ENCODE data around the gene BZW1.
A peak's percentile ranks its signal among the peaks of the same experiment; 100 is the strongest.

BZW1 gene

DNA sequence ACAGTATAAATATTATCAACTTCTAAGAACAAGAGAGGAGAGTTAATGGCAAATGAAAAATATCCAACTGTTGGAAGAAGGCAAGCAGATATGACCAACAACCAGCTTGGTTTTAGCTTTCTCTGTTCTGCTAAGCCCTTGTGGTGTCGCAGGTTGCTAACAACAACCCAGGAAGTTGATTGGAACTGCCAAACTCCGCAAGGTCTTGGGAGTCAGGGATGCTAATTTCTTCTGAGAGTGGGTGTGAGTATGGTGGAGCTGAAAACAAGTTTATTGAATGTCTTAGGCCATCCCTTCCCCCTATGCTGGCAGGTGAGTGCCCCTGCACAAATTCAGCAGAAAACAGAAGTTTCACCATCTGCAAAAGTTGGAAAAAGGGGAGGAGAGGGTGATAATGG is 17.5 kb downstream of the BZW1 start:
- DNase-seq = no peak

DNA sequence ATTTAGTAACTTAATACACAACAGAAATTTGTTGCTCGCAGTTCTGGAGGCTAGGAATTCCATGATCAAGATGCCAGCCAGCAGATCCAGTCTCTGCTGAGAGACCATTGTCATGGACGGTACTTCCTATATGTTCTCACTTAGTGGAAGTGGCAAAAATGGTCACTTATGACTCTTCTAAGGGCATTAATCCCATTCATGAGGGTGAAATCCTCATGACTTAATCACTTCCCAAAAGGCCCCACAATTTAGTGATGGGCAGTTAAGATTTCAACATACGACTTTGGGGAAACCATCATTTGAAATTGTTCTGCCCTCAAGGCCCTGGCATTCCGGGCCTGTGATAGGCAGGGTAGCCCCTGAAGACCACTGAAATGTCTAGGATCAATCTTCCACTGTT is 23.0 kb downstream of the BZW1 start:
- DNase-seq = no peak

DNA sequence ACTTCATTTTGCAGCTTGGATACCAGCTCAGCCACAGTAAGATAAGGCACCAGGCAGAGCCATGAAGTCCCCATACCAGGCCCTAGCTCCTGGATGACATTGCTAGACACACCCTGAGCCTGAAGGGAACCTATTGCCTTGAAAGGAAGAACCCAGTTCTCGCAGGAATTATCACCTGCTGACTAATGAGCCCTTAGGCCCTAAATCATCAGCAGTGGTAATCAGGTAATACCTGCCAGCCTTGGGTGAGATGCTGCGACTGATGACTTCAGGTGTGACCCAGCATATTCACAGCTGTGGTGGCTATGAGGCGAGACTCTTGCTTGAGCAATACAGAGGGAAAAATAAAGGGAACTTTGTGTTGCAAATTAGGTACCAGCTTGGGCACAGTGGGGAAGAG is 27.8 kb downstream of the BZW1 start:
- no peak for DNase-seq

DNA sequence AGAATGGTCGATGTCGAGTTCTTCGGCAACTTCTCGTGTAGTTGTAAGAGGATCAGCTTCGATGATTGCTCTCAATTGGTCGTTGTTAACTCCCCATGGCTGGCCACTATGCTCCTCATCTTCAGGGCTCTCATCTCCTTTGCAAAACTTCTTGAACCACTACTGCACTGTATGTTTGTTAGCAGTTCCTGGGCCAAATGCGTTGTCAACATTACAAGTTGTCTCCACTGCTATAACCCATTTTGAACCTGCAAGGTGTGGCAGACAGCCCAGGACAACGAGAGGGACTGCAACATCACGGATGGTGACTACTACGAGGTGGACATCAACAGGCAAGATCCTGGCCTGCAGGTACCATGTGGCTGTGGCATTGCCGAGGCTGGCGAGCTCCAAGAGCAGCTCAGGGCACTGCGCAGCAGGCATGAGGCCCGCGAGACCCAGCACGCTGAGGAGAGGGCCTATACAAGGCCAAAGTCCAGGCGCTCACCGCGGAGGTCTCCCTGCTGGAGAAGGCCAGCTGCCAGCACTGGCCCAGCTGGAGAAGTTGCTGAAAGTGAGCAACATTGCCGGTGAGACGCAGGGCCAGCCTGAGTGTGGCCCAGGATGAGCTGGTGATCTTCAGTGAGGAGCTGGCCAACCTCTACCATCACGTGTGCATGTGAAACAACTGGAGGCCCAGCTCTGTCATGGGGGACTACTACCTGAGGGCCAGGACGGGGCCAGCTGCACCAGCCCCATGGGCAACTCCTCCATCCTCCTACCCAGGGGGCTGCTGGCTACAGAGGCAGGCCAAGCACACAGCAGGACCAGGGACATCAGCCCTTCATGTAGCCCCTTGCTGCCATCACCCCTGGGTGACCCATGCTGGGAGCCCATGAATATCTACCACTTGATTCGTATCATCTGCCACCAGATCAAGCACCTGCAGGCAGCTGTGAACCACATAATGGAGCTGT is 32.6 kb downstream of the BZW1 start:
- no peak for DNase-seq

DNA sequence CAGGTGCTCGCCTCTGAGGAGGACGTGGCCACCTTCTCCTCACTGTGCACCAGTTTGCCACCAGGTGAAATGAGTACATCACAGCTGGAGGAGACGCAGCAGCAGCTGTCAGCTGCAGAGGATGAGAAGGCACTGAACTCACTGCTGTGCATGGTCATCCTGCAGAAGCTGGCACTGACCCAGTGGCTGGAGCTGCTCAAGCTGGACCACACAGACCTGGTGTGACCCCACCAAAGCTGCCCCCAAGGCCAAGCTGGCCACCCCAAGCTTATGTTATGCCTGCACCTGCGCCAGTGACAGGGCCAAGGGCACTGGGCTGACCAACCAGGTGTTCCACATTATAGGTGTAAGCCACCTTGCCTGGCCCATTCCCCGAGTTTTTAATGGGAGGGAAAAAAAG is 33.5 kb downstream of the BZW1 start:
- DNase-seq = no peak

DNA sequence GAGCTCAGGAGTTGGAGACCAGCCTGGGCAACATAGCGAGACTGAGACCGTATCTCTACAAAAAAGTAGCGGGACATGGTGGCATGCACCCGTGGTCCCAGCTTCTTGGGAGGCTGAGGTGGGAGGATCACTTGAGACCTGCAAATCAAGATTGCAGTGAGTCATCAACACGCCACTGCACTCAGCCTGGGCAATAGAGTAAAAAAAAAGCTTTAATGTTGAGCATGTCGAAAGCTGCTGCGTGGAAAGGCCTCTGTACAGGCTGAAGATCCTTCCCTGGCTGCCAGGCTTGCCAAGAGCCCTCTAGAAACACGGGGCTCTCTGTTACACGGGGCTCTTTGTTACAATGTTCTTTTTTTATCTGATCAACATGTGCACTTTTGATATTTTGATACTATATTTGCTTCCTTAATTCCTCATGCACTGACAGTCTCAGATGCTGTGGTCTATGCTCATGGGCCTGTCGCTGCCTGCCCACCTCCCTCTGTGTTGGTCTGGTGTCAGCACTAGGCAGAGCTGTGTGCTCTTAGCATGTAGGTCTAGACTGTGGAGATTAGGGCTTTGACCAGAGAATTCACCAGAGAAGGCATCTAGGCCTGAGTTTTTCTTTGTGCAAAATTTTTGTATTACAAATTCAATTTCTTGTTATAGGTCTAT is 34.1 kb downstream of the BZW1 start:
- DNase-seq = no peak

DNA sequence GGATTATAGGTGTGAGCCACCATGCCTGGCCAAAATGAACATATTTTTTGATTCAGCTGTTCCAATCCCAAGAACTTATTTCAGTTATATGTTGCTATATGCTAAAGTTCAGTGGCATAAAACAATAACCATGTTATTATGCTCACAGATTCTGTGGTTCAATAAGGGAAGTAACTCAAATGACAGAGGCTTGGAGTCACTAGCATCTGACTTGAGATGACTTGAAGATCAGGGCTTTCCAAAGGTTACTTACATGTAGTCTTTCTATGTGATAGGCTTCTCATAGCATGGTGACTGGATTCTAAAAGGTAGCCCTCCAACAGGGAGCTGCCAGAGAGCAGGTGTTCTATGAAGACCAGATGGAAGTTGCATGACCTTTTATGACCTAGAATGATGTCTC is 35.6 kb downstream of the BZW1 start:
- DNase-seq = no peak

DNA sequence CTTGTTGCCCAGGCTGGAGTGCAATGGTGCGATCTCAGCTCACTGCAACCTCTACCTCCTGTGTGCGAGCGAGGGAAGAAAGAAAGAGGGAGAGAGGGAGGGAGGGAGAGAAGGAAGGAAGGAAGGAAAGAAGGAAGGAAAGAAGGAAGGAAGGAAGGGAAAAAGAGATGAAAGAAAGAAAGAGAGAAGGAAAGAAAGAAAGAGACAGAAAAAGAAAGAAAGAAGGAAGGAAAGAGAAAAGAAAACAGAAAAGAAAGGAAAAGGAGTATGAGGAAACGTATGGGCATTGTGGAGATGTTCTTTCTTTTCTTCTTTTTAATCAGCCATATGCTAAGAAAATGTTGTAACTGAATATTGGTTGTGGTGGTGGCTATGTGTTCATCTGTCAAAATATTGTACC is 36.2 kb downstream of the BZW1 start:
- DNase-seq = no peak

DNA sequence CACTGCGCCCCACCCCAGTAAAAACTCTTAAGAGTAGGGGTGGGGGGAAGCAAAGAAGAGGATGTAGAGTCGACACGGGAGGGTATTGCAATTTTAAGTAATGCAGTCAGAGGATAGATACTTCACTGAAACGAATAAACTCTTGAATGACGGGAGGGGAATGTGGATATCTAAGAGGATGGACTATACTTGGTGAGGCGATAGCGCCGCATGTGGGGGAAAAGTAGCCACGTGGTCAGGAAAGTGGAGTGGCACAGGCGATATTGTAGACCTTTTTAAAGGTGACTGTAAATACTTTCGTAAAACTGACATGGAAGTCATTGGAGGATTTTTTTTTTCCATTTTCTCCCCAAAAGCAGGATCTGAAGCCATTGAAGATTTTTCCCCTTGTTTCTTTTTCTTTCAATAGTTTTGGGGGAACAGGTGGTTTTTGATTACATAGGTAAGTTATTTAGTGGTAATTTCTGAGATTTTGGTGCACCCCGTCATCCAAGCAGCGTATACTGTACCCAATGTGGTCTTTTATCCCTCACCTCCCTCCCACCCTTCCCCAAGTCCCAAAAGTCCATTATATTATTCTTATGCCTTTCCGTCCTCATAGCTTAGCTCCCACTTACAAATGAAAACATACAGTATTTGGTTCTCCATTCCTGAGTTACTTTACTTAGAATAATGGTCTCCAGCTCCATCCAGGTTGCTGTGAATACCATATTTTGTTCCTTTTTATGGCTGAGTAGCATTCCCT is 39.0 kb downstream of the BZW1 start:
- no peak for DNase-seq

DNA sequence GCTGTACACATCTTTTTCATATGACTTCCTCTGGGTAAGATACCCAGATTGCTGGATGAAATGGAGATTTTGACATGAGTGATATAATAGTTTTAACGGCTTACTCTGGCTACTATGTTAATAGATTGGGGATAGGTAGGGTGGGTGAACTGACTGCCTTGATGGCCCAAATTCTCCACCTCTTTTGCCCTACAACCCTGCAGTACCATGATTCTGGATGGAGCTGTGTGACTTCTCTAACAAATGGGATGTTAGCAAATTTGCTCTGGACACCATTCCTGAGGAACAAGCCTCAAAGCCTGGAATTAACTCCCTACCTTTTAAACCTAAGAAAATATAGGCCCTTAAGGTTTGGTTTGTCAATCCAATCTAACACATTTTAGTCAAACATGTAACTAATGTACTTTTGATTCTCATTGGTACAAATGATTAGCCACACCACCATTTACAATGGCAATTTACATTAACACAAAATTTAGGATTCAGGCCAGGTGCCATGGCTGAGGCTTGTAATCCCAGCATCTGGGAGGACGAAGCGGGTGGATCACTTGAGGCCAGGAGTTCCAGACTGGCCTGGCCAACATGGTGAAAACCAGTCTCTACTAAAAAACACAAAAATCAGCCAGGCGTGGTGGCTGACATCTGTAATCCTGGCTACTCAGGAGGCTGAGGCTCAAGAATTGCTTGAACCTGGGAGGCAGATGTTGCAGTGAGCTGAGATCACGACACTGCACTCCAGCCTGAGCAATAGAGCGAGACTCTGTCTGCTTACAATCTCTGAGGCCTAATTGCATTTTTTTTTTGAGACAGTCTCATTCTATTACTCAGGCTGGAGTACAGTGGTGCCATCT is 39.9 kb downstream of the BZW1 start:
- no peak for DNase-seq

DNA sequence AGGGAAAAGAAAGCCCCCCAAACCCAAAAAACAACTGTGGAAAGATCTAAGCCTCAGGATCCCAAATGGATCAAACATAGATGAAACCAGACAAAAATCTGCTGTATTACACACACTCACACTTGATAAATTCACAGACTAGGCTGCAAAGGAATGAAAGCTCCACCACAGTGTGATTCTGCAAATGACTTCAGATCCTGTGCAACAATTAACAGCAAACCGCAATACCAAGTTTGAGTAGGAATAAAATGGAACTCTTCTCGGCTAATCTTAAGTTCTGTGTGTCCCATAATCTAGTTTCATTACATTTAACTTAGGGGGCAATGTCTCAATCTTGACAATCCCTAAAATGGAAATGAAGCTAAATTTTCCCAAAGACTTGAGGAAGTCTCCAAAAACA is 40.9 kb downstream of the BZW1 start:
- no peak for DNase-seq

DNA sequence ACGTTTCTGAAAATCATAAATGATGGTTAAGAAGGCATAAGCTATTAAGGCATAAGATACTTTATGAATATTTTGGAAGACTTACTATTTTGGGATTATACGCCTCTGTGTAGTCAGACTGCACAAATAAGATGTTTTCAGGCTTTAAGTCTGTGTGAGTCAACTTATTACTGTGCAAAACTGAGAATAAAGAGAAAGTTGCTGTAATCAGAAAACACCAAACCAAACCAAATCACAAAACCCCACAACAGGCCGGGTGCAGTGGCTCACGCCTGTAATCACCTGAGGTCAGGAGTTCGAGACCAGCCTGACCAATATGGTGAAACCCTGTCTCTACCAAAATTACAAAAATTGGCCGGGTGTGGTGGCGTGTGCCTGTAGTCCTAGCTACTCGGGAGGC is 45.1 kb downstream of the BZW1 start:
- no peak for DNase-seq

DNA sequence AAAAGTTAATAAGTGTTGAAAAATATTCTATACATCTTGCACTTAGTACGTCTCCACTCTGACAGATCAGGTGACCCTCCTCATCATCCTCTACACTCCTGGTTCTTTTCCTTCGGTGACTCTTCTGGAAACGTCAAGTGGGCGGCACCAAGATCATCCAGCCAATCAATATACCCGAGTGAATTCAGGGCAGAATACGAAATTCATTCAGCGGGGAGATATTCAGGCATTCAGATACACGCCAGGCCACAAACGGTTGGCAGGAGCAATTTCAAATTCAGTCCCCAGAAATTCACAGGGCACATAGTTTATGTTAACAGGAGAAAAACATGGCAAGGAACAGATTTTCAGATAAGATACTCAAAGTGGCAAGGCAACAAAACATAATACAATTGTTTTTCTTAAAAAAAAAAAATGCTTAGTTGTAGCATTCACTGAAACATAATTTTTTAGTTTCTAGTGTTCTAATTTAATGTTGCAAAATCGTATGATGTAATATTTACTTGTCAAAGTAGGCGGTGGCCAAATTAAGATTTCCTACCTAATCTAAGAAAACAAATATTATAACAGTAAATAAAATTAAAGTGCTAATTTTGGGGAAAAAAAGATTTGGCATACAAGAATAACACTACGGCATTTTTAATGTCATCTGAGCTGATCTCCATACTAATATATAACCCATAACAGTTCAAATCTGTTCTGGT is 48.5 kb downstream of the BZW1 start:
- peak in 18 of 56 donors; percentile 2 to 53 (median 25) for DNase-seq

DNA sequence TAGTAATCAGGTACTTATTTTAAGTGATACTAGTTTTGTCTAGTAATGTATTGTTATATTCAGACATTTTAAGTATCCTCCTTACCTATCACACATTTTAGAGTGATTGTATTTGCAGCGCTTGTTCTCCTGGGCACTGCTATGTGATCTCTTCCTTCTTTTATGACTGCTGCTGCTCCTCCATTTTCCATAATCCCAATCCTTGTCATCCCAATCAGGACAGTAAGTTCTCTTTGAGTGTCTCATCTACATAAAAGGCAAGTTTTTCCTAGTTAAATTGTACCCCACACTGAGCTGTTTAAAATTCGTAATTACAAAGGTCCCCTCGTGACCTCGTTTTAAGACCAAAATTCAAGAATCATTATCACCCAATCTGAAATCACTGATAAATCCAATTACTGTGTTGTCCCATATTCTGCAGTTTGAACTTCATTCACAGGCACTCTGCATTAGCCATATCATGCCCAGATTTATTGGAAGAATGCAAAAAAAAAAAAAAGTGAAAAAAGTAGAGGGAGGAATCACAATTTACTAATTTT is 50.0 kb downstream of the BZW1 start:
- no peak for DNase-seq

DNA sequence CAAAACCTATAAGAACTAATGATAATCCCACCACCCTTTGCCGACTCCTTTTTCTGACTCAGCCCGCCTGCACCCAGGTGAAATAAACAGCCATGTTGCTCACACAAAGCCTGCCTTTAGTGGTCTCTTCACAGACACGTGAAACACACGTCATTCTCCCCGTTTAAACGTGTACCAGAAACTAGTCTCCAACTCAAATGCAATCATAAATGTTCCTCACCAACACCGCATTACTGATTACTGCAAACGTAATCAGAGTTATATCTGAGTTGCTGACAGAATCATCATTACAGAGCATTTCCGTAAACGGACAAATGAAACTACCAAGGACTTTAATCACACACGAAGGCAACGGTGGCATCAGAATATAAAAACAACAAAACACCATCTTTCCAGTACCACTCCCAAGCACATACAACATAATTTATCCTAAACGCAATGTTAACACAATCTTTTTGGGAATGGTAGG is 50.9 kb downstream of the BZW1 start:
- DNase-seq = peak in 24 of 56 donors; percentile 4 to 63 (median 20)

DNA sequence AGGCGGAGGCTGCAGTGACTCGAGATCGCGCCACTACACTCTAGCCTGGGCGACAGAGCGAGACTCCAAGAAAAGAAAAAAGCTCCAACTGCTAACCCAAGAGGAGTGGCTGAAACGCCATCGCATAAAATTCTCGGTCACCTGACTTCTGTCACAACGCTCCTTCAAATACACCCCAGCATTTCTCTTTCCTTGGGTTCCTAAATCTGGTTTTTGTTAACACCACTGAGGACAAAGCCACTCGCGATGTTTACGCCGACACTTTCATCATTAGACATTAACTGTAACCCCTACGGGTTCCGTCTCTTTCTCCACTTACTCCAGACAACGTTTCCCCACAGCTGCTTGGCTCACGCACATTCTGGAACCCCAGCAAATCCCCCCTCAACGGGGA is 52.1 kb downstream of the BZW1 start:
- DNase-seq = peak in 24 of 56 donors; percentile 29 to 74 (median 50)

DNA sequence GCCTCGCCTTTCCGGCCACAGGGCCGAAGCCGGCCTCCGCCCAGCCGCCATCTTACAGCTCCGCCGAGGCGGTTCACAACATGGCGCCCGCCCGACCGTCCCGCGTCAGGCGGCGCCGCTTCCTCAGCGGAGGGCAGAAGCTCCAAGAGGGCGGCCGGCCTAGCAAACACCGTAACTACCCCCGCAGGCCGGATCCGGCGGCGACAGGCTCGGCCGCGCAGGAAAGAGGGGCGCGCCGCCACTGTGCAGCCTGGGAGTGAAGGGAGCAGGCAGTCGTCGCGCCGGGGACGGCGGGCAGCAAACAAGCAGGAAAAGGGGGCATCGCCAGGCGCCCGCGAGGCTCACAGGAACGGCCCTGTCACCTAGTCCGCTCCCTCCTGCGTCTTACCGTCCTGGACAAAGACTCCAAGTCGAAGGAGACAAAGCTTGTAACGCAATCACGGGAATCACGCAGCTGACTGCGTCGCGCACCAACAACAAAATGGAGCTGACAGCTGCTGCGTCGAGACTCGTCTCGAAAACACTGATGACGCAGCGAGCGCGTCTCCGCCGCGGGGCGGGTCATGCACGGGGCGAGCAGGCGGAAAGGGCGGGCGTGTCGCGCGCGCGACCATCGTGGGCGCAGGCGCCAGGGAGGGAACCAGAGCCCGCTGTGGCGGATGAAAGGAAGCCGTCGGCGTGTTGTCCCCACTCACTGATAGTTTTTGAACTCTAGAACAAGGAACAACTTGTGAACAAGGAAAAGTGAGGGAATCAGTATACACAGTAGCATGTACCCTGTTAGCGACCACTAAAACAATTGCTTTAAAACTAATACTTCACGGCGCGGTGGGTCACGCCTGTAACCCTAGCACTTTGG is 52.7 kb downstream of the BZW1 start, which contains the start of gene CLK1:
TSS of gene CLK1 (minus strand) at position 483 of the 859 bp plus-strand sequence. CDS start 2,796 bp downstream, outside the sequence.
- peak; percentile 67 to 98 (median 94) for DNase-seq

DNA sequence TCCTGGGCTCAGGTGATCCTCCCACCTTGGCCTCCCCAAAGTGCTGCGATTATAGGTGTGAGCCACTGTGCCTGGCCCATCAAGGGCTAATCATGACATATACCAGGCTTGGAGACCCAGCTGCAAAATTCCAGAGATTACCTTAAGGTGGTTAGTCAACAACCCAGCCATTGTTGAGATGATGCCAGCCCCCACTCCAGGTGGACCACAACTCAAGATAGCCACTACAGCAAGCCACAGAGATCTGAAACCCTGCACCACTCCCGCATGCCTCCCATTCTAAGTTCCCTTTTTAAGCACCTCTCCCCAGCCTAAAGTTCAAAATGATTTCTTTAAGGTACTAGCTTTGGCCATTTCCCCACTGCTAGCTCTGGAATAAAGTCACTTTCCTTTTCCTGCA is 57.3 kb downstream of the BZW1 start:
- no peak for DNase-seq

DNA sequence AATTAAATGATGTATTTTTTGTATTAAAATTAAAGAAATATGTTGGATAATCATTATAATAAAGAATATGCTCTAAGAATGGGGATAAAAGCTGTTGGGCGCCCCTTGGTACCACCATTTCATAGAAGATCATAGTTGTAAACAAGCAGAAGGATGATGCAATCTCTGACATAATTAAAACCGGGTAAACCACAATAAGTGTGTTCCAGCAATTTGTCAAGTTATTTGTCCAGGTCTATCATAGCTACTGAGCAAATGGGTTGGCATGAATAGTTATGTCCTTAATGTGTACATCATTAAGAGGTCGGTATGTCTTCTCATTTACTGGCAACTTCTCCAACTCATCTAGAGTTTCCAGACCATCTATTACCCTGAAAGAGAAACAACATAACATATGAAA is 59.4 kb downstream of the BZW1 start:
- no peak for DNase-seq
